Activated CD8-positive, alpha-beta memory T cell treated with anti-CD3 and anti-CD28 coated beads, Interleukin-2, amount 10 ng/mL, durations not matched to agents 7 days and 5 days (primary cell): ENCODE measurements around the gene RPL26. TPM values are rescaled to one million over a fixed set of nuclear protein-coding genes. Genes with fewer than 3 reads are reported as not detected.

Experiments used
- total RNA-seq, 2 experiments: library from RNA; stranded (reverse); gene quantifications; one replicate each; pipeline ENCODE4 v1.2.3, GENCODE V29; 2021

Gene RPL26
- total RNA-seq, 2 experiments from 2014 or later = 1,612 to 1,903 TPM

Other genes starting within 250 kb of the RPL26 start
- 10 to 100 TPM; 47.3 to 56.4 TPM for gene PER1, start 230.8 kb downstream of the RPL26 start, total RNA-seq
- 10 to 100 TPM; 47.6 to 68.9 TPM for gene VAMP2, start 220.2 kb downstream of the RPL26 start, total RNA-seq
- gene TMEM107, start 206.8 kb downstream of the RPL26 start, total RNA-seq = 10 to 100 TPM; 29.9 to 61.0 TPM
- gene BORCS6, start 193.0 kb downstream of the RPL26 start, total RNA-seq = 10 to 100 TPM; 14.9 to 16.8 TPM
- 100 to 1,000 TPM; 197 to 234 TPM for gene AURKB, start 172.6 kb downstream of the RPL26 start, total RNA-seq
- gene CTC1, start 135.1 kb downstream of the RPL26 start, total RNA-seq = 10 to 100 TPM; 76.7 to 82.0 TPM
- 100 to 1,000 TPM in 1 of 2 experiments, 10 to 100 TPM in 1; 75.1 to 113 TPM for gene PFAS, start 133.9 kb downstream of the RPL26 start, total RNA-seq
- 10 to 100 TPM; 53.8 to 63.6 TPM for gene RANGRF, start 94.5 kb downstream of the RPL26 start, total RNA-seq
- gene SLC25A35, start 87.8 kb downstream of the RPL26 start, total RNA-seq = 10 to 100 TPM; 10.8 to 11.6 TPM
- gene ARHGEF15, start 73.0 kb downstream of the RPL26 start, total RNA-seq = not detected
- gene ODF4, start 43.4 kb downstream of the RPL26 start, total RNA-seq = not detected
- gene RNF222, start 14.6 kb upstream of the RPL26 start, total RNA-seq = under 1 TPM; 0.12 to 0.20 TPM
- 10 to 100 TPM; 58.8 to 59.0 TPM for gene NDEL1, start 52.7 kb upstream of the RPL26 start, total RNA-seq
- gene MYH10, start 247.5 kb upstream of the RPL26 start, total RNA-seq = 10 to 100 TPM in 1 of 2 experiments, 1 to 10 TPM in 1; 8.1 to 30.4 TPM